GM12878 (cell line): Measurements from ENCODE around the gene TCP11L2.
"Not testable (repeated sequence)": the region's sequence is repeated elsewhere in the genome, so short reads cannot be mapped to it uniquely, and the experiment has no call there.

Experiments used
- BHLHE40 ChIP-seq, 2 experiments: fragments of 450-650 bp in 1 of 2; IDR thresholded peaks; 2 replicates each; pipeline ENCODE4 v1.6.1; 2011 to 2017; ENCODE audit warnings: low read depth in 2 of 2, borderline replicate concordance in 1 of 2, improper control_type of control experiment in 1 of 2, low read length in 1 of 2, mild to moderate bottlenecking in 1 of 2
- CBX3 ChIP-seq: fragments of 200-600 bp; sonication (generic); IDR thresholded peaks from 2 replicates; pipeline ENCODE4 v1.6.1; 2016; ENCODE audit warnings: low read depth, borderline replicate concordance
- EZH2 ChIP-seq: IDR thresholded peaks from 2 replicates; pipeline ENCODE4 v1.6.1; 2012; ENCODE audit warnings: low read depth, mild to moderate bottlenecking, control low read depth, inconsistent platforms, low read length, borderline replicate concordance; ENCODE audit not compliant: control insufficient read depth
- ZZZ3 ChIP-seq: IDR thresholded peaks from 2 replicates; pipeline ENCODE4 v1.6.1; 2011; ENCODE audit warnings: low read depth; ENCODE audit not compliant: control insufficient read depth, insufficient read length

- TF ChIP-seq EZH2; BHLHE40 (IDR thresholded peaks at IDR 0.05; ENCODE audit: borderline replicate concordance in 1 of 2, low read depth in 2 of 2, low read length in 1 of 2); CBX3; ZZZ3: not testable (repeated sequence)
Observed at GRCh38 chr12:106381866-106382265, 79.3 kb downstream of the TCP11L2 start.
